ENCODE data around the gene MYL11. TPM values are rescaled to one million over a fixed set of nuclear protein-coding genes. Genes with fewer than 3 reads are reported as not detected.

Gene MYL11
- total RNA-seq, 1 experiment from 2014 or later = not detected

DNA sequence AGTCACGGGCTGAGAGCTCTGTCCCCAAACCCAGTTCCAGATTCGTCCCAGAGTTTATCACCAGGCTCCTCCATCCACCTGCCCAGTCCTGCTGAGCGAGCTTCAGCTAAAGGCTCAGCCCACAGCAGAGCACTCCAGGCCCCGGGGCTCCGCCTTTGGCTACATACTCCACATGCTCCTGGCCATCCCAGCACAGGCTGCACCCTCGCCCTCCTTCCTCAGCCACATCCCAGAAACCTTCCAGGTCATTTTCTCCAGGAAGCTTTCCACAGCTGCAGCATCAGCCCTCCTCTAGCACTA lies 14.8 kb upstream of the MYL11 start:
- Histone ChIP-seq H2AFZ (ENCODE audit: low read depth, low read length, poor library complexity, severe bottlenecking) (no peak overlapping the region), H3K9me3 (ENCODE audit: control insufficient read depth in 1 of 2, insufficient read depth in 1 of 2, low read depth in 1 of 2, low read length in 2 of 2) (no peaks in the 10 kb centered on the region), H3K36me3 (ENCODE audit: control insufficient read depth in 1 of 2, insufficient read depth in 2 of 2, low read length in 2 of 2) (peaks cover 13 to 30% of the 10 kb centered on the region in 2 experiments), H3K27ac (ENCODE audit: low read depth, low read length) (no peak overlapping the region), H4K20me1 (ENCODE audit: insufficient read depth) (no peaks in the 10 kb centered on the region), H3K9me2 (ENCODE audit: insufficient read depth) (no peaks in the 10 kb centered on the region), H3K4me1 (ENCODE audit: control insufficient read depth in 1 of 2, insufficient read depth in 2 of 2, low read length in 2 of 2) (peaks cover 12 to 23% of the 10 kb centered on the region in 2 experiments), H3K79me2 (ENCODE audit: insufficient read depth, low read length) (peaks cover 48% of the 10 kb centered on the region), H3K9ac (ENCODE audit: low read length) (no peak overlapping the region), H3K4me3 (replicated peaks in 1 of 2; ENCODE audit: low read depth in 1 of 2, low read length in 2 of 2) (no peak overlapping the region), H3K27me3 (ENCODE audit: insufficient read depth, low read length) (no peaks in the 10 kb centered on the region), H3K4me2 (ENCODE audit: low read length) (no peak overlapping the region)
- intact Hi-C loops (cut with micrococcal nuclease) = no loop called here
- RAD21 ChIA-PET (ENCODE audit: low non-redundant PET in 1 of 2, low total read pairs in 2 of 2, uncharacterized antibody in 2 of 2, unreplicated experiment in 2 of 2) = no interaction called here
- ATAC-seq (no peak), DNase-seq (ENCODE audit: low read depth, low spot score) (no peak)
- no TSS peak for BruUV-seq (replicated peaks)
- CTCF ChIA-PET = no interaction called here
- TF ChIP-seq POLR2A (IDR thresholded peaks at IDR 0.05; ENCODE audit: borderline replicate concordance, extremely low read depth, insufficient read depth, insufficient read length) (no peak), SIN3A (IDR thresholded peaks at IDR 0.05; ENCODE audit: low read depth) (no peak), RAD21 (IDR thresholded peaks at IDR 0.05; ENCODE audit: low read depth) (no peak), POLR2AphosphoS5 (IDR thresholded peaks at IDR 0.05; ENCODE audit: low read depth, low read length) (no peak), FOSL1 (IDR thresholded peaks at IDR 0.05; ENCODE audit: low read depth) (no peak), ELF1 (IDR thresholded peaks at IDR 0.05; ENCODE audit: borderline replicate concordance, low read depth) (no peak)
- POLR2A ChIA-PET = no interaction called here

DNA sequence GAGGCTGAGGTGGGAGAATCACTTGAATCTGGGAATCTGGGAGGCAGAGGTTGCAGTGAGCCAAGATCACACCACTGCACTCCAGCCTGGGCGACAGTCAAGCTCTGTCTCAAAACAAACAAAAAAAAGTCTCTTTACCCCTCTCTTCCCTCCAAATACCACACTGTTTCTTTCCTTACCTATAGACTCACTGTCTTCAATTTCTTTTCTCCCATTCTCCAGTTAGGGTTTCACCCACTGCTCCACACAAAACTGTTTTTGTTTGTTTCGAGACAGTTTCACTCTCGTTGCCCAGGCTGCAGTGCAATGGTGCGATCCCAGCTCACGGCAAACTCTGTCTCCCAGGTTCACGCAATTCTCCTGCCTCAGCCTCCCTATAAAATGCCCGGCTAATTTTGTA lies 13.4 kb upstream of the MYL11 start:
- no peak for ATAC-seq
- DNase-seq (ENCODE audit: low read depth, low spot score) = no peak
- intact Hi-C loops (cut with micrococcal nuclease) = no loop called here
- H3K4me1 ChIP-seq (ENCODE audit: control insufficient read depth in 1 of 2, insufficient read depth in 2 of 2, low read length in 2 of 2) = peaks cover 9 to 14% of the 10 kb centered on the region in 2 experiments
- peaks cover 59% of the 10 kb centered on the region for H3K79me2 ChIP-seq (ENCODE audit: insufficient read depth, low read length)
- no peak overlapping the region for H3K9ac ChIP-seq (ENCODE audit: low read length)
- BruUV-seq (replicated peaks) = no TSS peak
- H4K20me1 ChIP-seq (ENCODE audit: insufficient read depth) = no peaks in the 10 kb centered on the region
- ChIA-PET RAD21 (ENCODE audit: low non-redundant PET in 1 of 2, low total read pairs in 2 of 2, uncharacterized antibody in 2 of 2, unreplicated experiment in 2 of 2) (no interaction called here), CTCF (no interaction called here), POLR2A (no interaction called here)
- H3K9me2 ChIP-seq (ENCODE audit: insufficient read depth) = no peaks in the 10 kb centered on the region
- H3K27me3 ChIP-seq (ENCODE audit: insufficient read depth, low read length) = no peaks in the 10 kb centered on the region
- H2AFZ ChIP-seq (ENCODE audit: low read depth, low read length, poor library complexity, severe bottlenecking) = no peak overlapping the region
- H3K4me2 ChIP-seq (ENCODE audit: low read length) = no peak overlapping the region
- H3K27ac ChIP-seq (ENCODE audit: low read depth, low read length) = no peak overlapping the region
- no peak for TF ChIP-seq REST (IDR thresholded peaks at IDR 0.05; ENCODE audit: low read depth)
- no peak for TF ChIP-seq SRF (IDR thresholded peaks at IDR 0.05; ENCODE audit: low read depth)
- TF ChIP-seq EGR1 (IDR thresholded peaks at IDR 0.05; ENCODE audit: low read depth) = no peak
- TF ChIP-seq SP1 (IDR thresholded peaks at IDR 0.05; ENCODE audit: low read depth) = no peak
- TF ChIP-seq ELF1 (IDR thresholded peaks at IDR 0.05; ENCODE audit: borderline replicate concordance, low read depth) = no peak
- no peak for TF ChIP-seq EZH2phosphoT487 (IDR thresholded peaks at IDR 0.05; ENCODE audit: borderline replicate concordance)
- H3K9me3 ChIP-seq (ENCODE audit: control insufficient read depth in 1 of 2, insufficient read depth in 1 of 2, low read depth in 1 of 2, low read length in 2 of 2) = no peaks in the 10 kb centered on the region
- H3K36me3 ChIP-seq (ENCODE audit: control insufficient read depth in 1 of 2, insufficient read depth in 2 of 2, low read length in 2 of 2) = peaks cover 23 to 37% of the 10 kb centered on the region in 2 experiments
- no peak overlapping the region for H3K4me3 ChIP-seq (replicated peaks in 1 of 2; ENCODE audit: low read depth in 1 of 2, low read length in 2 of 2)
